ENCODE results near the gene UBA7. TPM values are rescaled to one million over a fixed set of nuclear protein-coding genes. Genes with fewer than 3 reads are reported as not detected.

UBA7 gene
- total and polyA plus RNA-seq, 2 of the 8 experiments (the other 6 are each of a cell fraction or from before 2014, with no cell fraction given) = 0.34 to 0.65 TPM

DNA sequence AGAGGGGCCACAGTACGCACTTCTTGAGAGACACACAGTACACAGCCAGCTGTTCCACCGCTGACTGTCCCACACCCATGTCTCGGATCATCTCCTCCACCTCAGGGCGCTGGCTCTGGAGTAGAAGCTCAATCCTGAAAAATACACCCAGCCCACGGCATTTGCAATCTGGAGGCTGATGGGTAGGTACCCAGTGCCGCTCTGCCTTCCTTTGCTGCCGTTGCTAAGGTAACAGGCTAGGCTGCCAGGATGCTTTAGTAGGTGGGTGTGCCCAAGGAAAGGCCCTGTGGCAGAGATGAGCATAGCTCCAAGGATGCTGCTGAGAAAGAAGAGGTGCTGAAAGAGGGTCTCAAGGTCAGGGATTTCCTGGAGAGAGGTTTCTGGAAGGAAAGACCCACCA, 28.1 kb upstream of the UBA7 start:
- Histone ChIP-seq H3K79me2 (ENCODE audit: control insufficient read depth in 1 of 2, insufficient read depth in 2 of 2, low read length in 2 of 2) (no peaks in the 10 kb centered on the region), H2BK120ac (replicated peaks; ENCODE audit: low read depth, low read length) (no peak overlapping the region)
- WGBS, 2 experiments (ENCODE audit: extremely low coverage in 1 of 2, insufficient coverage in 1 of 2, insufficient read length in 1 of 2, insufficient replicate concordance in 2 of 2, low coverage in 1 of 2, low lambda C conversion rate in 2 of 2, missing lambda C conversion rate in 1 of 2) = 96% methylated on average over 6 of the region's 7 CpGs; no CpG with 5 or more reads in 1 of the 2 experiments
- no peak for TF ChIP-seq MAFK (IDR thresholded peaks at IDR 0.05; ENCODE audit: low read depth, low read length)

More for the DNA sequence above, 28.1 kb upstream of the UBA7 start:
- H3K23me2 ChIP-seq (ENCODE audit: low read depth, low read length) = no peaks in the 10 kb centered on the region
- H3K18ac ChIP-seq (ENCODE audit: extremely low read depth, low read length) = no peak overlapping the region
- H4K8ac ChIP-seq (ENCODE audit: extremely low read depth, insufficient read depth, low read length) = no peak overlapping the region
- no peaks in the 10 kb centered on the region for H3K79me1 ChIP-seq (ENCODE audit: low read depth, low read length)
- H3K4ac ChIP-seq (replicated peaks; ENCODE audit: insufficient read length, low read depth, low read length) = no peak overlapping the region
- H2BK20ac ChIP-seq (ENCODE audit: low read length) = no peak overlapping the region
- H3K27ac ChIP-seq (ENCODE audit: low read depth, low read length) = no peak overlapping the region
- no peak overlapping the region for H2AFZ ChIP-seq (ENCODE audit: low read length)
- H3K56ac ChIP-seq (replicated peaks; ENCODE audit: insufficient read length, low read depth, low read length) = no peak overlapping the region
- no peak overlapping the region for H4K91ac ChIP-seq (replicated peaks; ENCODE audit: insufficient read length, low read length)
- DNase-seq (ENCODE audit: low read depth in 1 of 2, low spot score in 2 of 2) = no peak
- H3K4me2 ChIP-seq (ENCODE audit: insufficient read depth in 1 of 2, low read depth in 2 of 2, low read length in 2 of 2) = no peak overlapping the region
- ChIA-PET CTCF (ENCODE audit: partially characterized antibody) (interaction anchor here (0.8 to 15.2 kb wide), 27 partner anchors 8 to 302 kb away, joined by 3 to 306 read pairs (median 8); partner anchors contain the start of genes AMIGO3, CDHR4, INKA1 and IP6K1), POLR2A (ENCODE audit: partially characterized antibody) (interaction anchor here (0.7 to 1.8 kb wide), 5 partner anchors 14 to 61 kb away, joined by 3 to 5 read pairs (median 3); partner anchors contain the start of gene TRAIP)
- no peak overlapping the region for H2AK5ac ChIP-seq (ENCODE audit: low read depth, low read length)
- H3K27me3 ChIP-seq (replicated peaks in 1 of 4; ENCODE audit: control insufficient read depth in 3 of 4, extremely low read depth in 1 of 4, insufficient read depth in 3 of 4, low read length in 3 of 4) = no peaks in the 10 kb centered on the region
- no peaks in the 10 kb centered on the region for H3K9me3 ChIP-seq (ENCODE audit: insufficient read depth in 2 of 2, low read depth in 1 of 2, low read length in 1 of 2)
- H3K4me3 ChIP-seq (ENCODE audit: extremely low read depth in 1 of 4, insufficient read depth in 2 of 4, low read depth in 3 of 4, low read length in 4 of 4) = no peak overlapping the region
- no peak for FAIRE-seq
- H3K4me1 ChIP-seq (replicated peaks in 1 of 4; ENCODE audit: control insufficient read depth in 3 of 4, insufficient read depth in 4 of 4, low read length in 3 of 4) = peaks cover 0 to 6% (median 0%) of the 10 kb centered on the region in 4 experiments; a peak in 2 of 7 replicates
- H4K5ac ChIP-seq (ENCODE audit: insufficient read length, low read depth, low read length) = no peak overlapping the region
- no peak overlapping the region for H2BK15ac ChIP-seq (ENCODE audit: low read length)
- H3K23ac ChIP-seq (ENCODE audit: insufficient read length) = no peak overlapping the region
- H4K20me1 ChIP-seq (replicated peaks in 1 of 2; ENCODE audit: control insufficient read depth in 1 of 2, insufficient read depth in 2 of 2, low read length in 2 of 2) = peaks cover 0 to 5% of the 10 kb centered on the region in 2 experiments
- no peak overlapping the region for H2BK5ac ChIP-seq (ENCODE audit: low read depth, low read length)
- no peak overlapping the region for H2BK12ac ChIP-seq (ENCODE audit: low read depth, low read length)
- H3K14ac ChIP-seq (ENCODE audit: insufficient read length) = no peak overlapping the region
- no peak overlapping the region; a peak in 1 of 7 replicates for H3K9ac ChIP-seq (replicated peaks in 1 of 4; ENCODE audit: extremely low read depth in 1 of 4, low read depth in 3 of 4, low read length in 3 of 4)
- peaks cover 2 to 43% (median 35%) of the 10 kb centered on the region in 4 experiments; a peak in 7 of 8 replicates for H3K36me3 ChIP-seq (ENCODE audit: control insufficient read depth in 2 of 4, insufficient read depth in 4 of 4, low read length in 3 of 4)
